Tibial nerve (tissue), 4 donors: ENCODE data around the gene CYSLTR2. TPM values are rescaled to one million over a fixed set of nuclear protein-coding genes. Genes with fewer than 3 reads are reported as not detected.
"Not testable (repeated sequence)": the region's sequence is repeated elsewhere in the genome, so short reads cannot be mapped to it uniquely, and the experiment has no call there.

Experiments
- DNase-seq, 2 donors: peaks; one replicate each; pipeline ENCODE4 v3.0.0-alpha.2; 2019; ENCODE audit warnings: low spot score in 2 of 2
- H3K27ac ChIP-seq, 4 donors: fragments of 200-600 bp; sonication (generic) in 3 of 4; one replicate each; pipeline ENCODE4 v1.5.1; 2017 to 2019; ENCODE audit warnings: mild to moderate bottlenecking in 1 of 4
- H3K27me3 ChIP-seq, 2 donors: fragments of 200-600 bp; sonication (generic) in 1 of 2; one replicate each; pipeline versions ENCODE4 v1.5.1 to v1.6.0; 2017 to 2019
- H3K36me3 ChIP-seq, 3 donors: fragments of 200-600 bp; sonication (generic); one replicate each; pipeline ENCODE4 v1.5.1; 2018 to 2019
- H3K4me1 ChIP-seq, 4 donors: fragments of 200-600 bp; sonication (generic) in 3 of 4; one replicate each; pipeline ENCODE4 v1.5.1; 2017 to 2019
- H3K4me3 ChIP-seq, 4 donors: fragments of 200-600 bp; sonication (generic) in 3 of 4; one replicate each; pipeline ENCODE4 v1.5.1; 2017 to 2019; ENCODE audit warnings: mild to moderate bottlenecking in 1 of 4, moderate library complexity in 1 of 4
- H3K9me3 ChIP-seq, 4 donors: fragments of 200-600 bp; sonication (generic) in 3 of 4; one replicate each; pipeline ENCODE4 v1.5.1; 2017 to 2019
- EP300 ChIP-seq, 2 donors: sonication (generic); formaldehyde crosslinking; IDR thresholded peaks; one replicate each; pipeline ENCODE4 v1.6.1; 2017; ENCODE audit warnings: antibody characterized with exemption in 2 of 2, mild to moderate bottlenecking in 1 of 2
- POLR2A ChIP-seq, 2 donors: fragments of 450-650 bp; IDR thresholded peaks; one replicate each; pipeline ENCODE4 v1.6.1; 2017; ENCODE audit warnings: antibody characterized with exemption in 2 of 2, mild to moderate bottlenecking in 2 of 2, moderate library complexity in 2 of 2
- WGBS, 2 donors: methylation state at CpG; one replicate each; pipeline ENCODE4 v1.1.5; 2018; 5-methylcytosine and 5-hydroxymethylcytosine counted together
- total RNA-seq, 4 donors: library from RNA; depleted of rRNA; stranded (reverse); fragments of >200 nt; gene quantifications; one replicate each; pipeline ENCODE4 v1.1.0, GENCODE V29; 2016
- TF ChIP-seq, protein P1 (sequence below), 5 experiments: fragments of 200-600 bp in 3 of 5; fragments of 450-650 bp in 2 of 5; sonication (generic) in 3 of 5; IDR thresholded peaks; one replicate each; pipeline ENCODE4 v1.5.1; 2016 to 2019; ENCODE audit warnings: antibody characterized with exemption in 5 of 5, mild to moderate bottlenecking in 3 of 5, moderate library complexity in 2 of 5

Gene CYSLTR2
- total RNA-seq, 4 donors from 2014 or later: 0.22 TPM; not detected in 3

DNA sequence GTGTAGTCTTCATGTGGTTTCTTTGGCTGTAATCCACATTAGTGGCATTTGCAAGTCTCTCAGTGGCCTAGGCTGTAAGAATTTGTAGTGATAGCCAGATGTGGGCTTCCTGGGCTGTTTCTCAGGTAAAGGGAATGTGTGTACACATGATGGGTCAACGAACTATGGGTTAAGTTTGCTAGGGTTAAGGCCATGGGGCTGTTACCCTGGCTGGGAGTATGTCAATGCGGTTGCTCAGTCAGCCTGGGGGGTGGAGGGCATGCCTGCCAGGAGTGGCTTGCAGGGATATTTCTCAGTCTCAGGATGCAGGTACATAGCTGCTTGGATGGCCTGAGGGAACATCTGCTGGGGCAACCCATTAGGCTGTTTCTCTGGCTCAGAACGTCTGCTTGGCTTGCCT, 13.4 kb downstream of the CYSLTR2 start:
- 68 to 84% methylated on average over 3 of the region's 3 CpGs for WGBS, 2 donors
- no peaks in the 10 kb centered on the region for H3K36me3 ChIP-seq
- no peak overlapping the region for H3K27ac ChIP-seq
- TF ChIP-seq, protein P1, sequence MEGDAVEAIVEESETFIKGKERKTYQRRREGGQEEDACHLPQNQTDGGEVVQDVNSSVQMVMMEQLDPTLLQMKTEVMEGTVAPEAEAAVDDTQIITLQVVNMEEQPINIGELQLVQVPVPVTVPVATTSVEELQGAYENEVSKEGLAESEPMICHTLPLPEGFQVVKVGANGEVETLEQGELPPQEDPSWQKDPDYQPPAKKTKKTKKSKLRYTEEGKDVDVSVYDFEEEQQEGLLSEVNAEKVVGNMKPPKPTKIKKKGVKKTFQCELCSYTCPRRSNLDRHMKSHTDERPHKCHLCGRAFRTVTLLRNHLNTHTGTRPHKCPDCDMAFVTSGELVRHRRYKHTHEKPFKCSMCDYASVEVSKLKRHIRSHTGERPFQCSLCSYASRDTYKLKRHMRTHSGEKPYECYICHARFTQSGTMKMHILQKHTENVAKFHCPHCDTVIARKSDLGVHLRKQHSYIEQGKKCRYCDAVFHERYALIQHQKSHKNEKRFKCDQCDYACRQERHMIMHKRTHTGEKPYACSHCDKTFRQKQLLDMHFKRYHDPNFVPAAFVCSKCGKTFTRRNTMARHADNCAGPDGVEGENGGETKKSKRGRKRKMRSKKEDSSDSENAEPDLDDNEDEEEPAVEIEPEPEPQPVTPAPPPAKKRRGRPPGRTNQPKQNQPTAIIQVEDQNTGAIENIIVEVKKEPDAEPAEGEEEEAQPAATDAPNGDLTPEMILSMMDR (IDR thresholded peaks at IDR 0.05): no peak
- no peak for TF ChIP-seq EP300 (IDR thresholded peaks at IDR 0.05)
- TF ChIP-seq POLR2A (IDR thresholded peaks at IDR 0.05): no peak
- no peaks in the 10 kb centered on the region for H3K4me1 ChIP-seq
- DNase-seq: no peak
- no peak overlapping the region for H3K4me3 ChIP-seq
- peaks cover 0 to 50% (median 10%) of the 10 kb centered on the region in 4 donors for H3K9me3 ChIP-seq
- no peaks in the 10 kb centered on the region for H3K27me3 ChIP-seq

DNA sequence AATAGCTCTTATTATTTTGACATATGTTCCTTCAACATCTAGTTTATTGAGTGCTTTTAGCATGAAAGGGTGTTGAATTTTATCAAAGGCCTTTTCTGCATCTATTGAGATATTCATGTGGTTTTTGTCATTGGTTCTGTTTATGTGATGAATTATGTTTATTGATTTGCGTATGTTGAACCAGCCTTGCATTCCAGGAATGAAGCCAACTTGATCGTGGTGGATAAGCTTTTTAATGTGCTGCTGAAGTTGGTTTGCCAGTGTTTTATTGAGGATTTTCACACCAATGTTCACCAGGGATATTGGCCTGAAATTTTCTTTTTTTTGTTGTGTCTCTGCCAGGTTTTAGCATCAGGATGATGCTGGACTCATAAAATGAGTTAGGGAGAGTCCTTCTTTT, 17.7 kb downstream of the CYSLTR2 start:
- not testable (repeated sequence) for H3K4me3 ChIP-seq, H3K27ac ChIP-seq, H3K36me3 ChIP-seq, H3K4me1 ChIP-seq, DNase-seq, H3K27me3 ChIP-seq
- peaks cover 0 to 39% (median 3%) of the 10 kb centered on the region in 4 donors for H3K9me3 ChIP-seq
- WGBS, 2 donors: 82 to 83% methylated on average over 2 of the region's 2 CpGs

DNA sequence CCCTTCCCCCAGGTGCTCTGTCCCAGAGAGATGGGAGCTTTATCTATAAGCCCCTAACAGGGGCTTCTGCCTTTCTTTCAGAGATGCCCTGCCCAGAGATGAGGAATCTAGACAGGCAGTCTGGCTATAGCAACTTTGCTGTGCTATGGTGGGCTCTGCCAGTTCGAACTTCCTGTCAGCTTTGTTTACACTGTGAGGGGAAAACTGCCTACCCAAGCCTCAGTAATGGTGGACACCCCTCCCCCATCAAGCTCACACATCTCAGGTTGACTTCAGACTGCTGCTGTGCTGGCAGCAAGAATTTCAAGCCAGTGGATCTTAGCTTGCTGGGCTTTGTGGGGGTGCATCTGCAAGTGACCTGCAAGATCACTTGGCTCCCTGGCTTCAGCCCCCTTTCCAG, 21.5 kb downstream of the CYSLTR2 start:
- H3K27ac ChIP-seq: no peak overlapping the region
- WGBS, 2 donors: 80 to 100% methylated on average over 1 of the region's 1 CpG
- no peaks in the 10 kb centered on the region for H3K36me3 ChIP-seq
- TF ChIP-seq, protein P1 (IDR thresholded peaks at IDR 0.05): no peak
- H3K9me3 ChIP-seq: peaks cover 0 to 22% (median 3%) of the 10 kb centered on the region in 4 donors
- no peak overlapping the region for H3K4me3 ChIP-seq
- DNase-seq: no peak
- no peaks in the 10 kb centered on the region for H3K27me3 ChIP-seq
- H3K4me1 ChIP-seq: no peaks in the 10 kb centered on the region

DNA sequence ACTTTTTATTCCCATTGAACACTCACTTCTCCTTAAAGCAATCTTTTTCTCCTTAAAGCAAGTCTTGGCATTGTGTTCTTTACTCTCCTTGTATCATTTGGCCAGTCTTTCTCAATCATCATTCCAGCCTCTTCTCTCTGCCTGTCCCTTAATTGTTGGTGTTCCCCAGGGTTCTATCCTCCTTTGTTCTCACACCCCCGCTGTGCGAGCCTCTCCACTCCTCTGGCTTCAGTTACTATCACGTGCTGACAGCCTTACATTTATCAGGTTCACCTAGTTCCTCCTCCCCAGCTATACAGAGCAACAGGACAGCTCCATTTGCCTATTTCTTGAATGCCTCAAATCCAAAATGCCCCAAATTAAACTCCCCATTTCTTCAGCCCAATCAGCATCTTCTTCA, 24.6 kb downstream of the CYSLTR2 start:
- 67 to 73% methylated on average over 3 of the region's 3 CpGs for whole genome bisulfite sequencing, 2 donors
- no peak overlapping the region for H3K27ac ChIP-seq
- no peak for DNase-seq

DNA sequence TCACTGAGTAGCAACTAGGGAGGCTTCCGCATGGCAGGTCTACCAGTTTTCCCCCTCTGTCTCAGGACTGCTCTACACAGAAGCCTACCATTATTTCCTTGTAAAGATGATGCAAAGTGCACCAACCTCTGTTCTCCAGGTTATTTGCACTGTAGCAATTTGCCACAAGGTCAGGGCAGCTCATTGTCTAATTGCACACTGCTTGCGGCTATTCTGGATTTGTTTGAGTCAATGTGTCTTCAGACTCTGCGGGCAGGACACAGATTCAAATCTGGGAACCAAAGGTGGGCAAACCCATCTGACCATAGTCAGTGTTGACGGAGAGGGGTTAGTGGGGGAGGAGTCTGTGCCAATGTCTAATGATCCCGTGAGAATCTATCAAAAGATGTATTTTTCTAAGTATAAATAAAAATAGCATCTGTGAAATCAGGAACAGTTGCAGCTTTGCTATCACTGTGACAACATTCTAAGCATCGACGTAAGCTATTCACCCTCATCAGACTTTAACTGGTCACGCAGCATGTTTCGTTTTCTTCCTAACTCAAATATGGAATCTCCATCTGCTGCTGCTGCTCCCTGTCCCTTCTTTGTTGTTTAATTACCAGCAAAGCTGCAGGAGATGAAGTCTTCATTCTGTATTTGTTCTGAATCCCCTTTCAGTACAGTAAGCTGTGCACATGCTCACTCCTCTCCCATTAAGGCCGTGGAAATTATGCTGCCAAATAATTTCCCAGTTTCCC, 26.4 kb downstream of the CYSLTR2 start:
- peaks cover 0 to 2% (median 0%) of the 10 kb centered on the region in 4 donors for H3K9me3 ChIP-seq
- H3K27me3 ChIP-seq: no peaks in the 10 kb centered on the region
- no peaks in the 10 kb centered on the region for H3K4me1 ChIP-seq
- H3K4me3 ChIP-seq: no peak overlapping the region
- TF ChIP-seq POLR2A (IDR thresholded peaks at IDR 0.05): no peak
- TF ChIP-seq, protein P1 (IDR thresholded peaks at IDR 0.05): no peak
- no peak for TF ChIP-seq EP300 (IDR thresholded peaks at IDR 0.05)
- 66 to 70% methylated on average over 10 of the region's 10 CpGs for WGBS, 2 donors
- DNase-seq: no peak
- H3K27ac ChIP-seq: no peak overlapping the region
- no peaks in the 10 kb centered on the region for H3K36me3 ChIP-seq

More for the DNA sequence above, 24.6 kb downstream of the CYSLTR2 start:
- Histone ChIP-seq H3K4me1 (no peaks in the 10 kb centered on the region), H3K4me3 (no peak overlapping the region), H3K9me3 (peaks cover 0 to 2% (median 0%) of the 10 kb centered on the region in 4 donors), H3K36me3 (no peaks in the 10 kb centered on the region), H3K27me3 (no peaks in the 10 kb centered on the region)
- TF ChIP-seq, protein P1 (IDR thresholded peaks at IDR 0.05): no peak
- TF ChIP-seq POLR2A (IDR thresholded peaks at IDR 0.05) (no peak), EP300 (IDR thresholded peaks at IDR 0.05) (no peak)
